Measurements from ENCODE around the gene HNRNPLL. TPM values are rescaled to one million over a fixed set of nuclear protein-coding genes. Genes with fewer than 3 reads are reported as not detected.
A peak's percentile ranks its signal among the peaks of the same experiment; 100 is the strongest.

The HNRNPLL gene
- total and polyA plus RNA-seq, 4 experiments from 2014 or later: 71.2 to 105 (median 88.9) TPM

DNA sequence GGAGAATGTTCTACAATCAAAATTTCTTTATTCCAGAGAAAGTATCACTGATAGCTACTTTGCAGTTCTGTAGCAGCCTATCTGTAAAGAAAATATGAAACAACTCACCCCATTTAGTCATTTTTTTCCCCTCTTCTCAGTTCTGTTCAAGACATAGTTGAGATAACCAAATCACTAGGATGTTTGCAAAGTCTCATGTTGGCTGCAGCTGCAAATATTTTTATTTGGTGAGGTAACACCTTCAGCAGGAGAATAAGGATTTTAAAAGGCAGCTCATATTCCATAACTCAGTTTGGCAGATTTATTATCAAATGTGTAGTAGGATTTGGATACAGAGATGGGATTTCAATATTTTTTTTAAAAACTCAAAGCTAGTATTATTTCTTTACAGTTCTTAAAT is 41.0 kb downstream of the HNRNPLL start:
- Mint-ChIP-seq H3K27me3 (no peaks in the 10 kb centered on the region), H3K27ac (peak overlapping the region in 3 of 7 donors; percentile 1 to 60 (median 57)), H3K4me1 (no peaks in the 10 kb centered on the region), H3K9me3 (no peaks in the 10 kb centered on the region), H3K4me3 (no peak overlapping the region), H3K36me3 (peaks cover 31 to 44% of the 10 kb centered on the region in 2 donors)
- no peak overlapping the region for H3K27ac ChIP-seq (ENCODE audit: low read depth, low read length)
- peaks cover 28% of the 10 kb centered on the region for H3K36me3 ChIP-seq (ENCODE audit: insufficient read depth, low read length)
- H3K4me3 ChIP-seq (ENCODE audit: low read length in 2 of 2): no peak overlapping the region
- ChIA-PET CTCF (ENCODE audit: partially characterized antibody) (interaction anchor here (0.8 to 1.5 kb wide), 3 partner anchors 8 to 120 kb away, joined by 3 to 4 read pairs (median 3); no protein-coding TSS in a partner anchor), POLR2A (ENCODE audit: partially characterized antibody) (interaction anchor here (1.3 to 2.0 kb wide), 3 partner anchors 152 to 189 kb away, joined by 4 to 7 read pairs (median 4); partner anchors contain the start of gene SRSF7)
- H3K9me3 ChIP-seq (ENCODE audit: control insufficient read depth in 1 of 2, low read length in 2 of 2): no peaks in the 10 kb centered on the region
- H3K4me1 ChIP-seq (ENCODE audit: insufficient read depth, low read length): no peaks in the 10 kb centered on the region
- intact Hi-C loops (cut with micrococcal nuclease): loop anchor here (2.0 kb wide), 1 partner anchor 13 kb away; no protein-coding TSS in a partner anchor
- no peak for DNase-seq
- H3K27me3 ChIP-seq (ENCODE audit: insufficient read depth, low read length): no peaks in the 10 kb centered on the region

DNA sequence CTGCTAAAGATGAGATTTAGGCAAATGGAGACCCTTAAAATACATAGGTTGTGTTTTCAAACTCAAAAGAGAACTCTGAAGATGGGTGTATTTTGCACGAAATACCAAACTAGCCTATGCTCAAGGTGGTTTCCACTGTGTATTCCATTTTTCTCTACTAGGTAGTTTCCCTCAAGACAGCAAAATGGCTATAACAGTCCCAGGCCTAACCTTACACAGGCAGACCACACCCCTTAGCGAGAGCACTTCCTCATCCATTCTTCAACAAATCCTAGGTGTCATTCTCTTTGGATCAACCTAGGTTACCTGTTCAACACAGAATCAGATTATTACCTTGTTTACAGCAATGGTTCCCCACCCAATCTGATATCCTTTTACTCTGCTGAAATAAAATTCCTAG is 42.6 kb downstream of the HNRNPLL start:
- CTCF ChIA-PET (ENCODE audit: partially characterized antibody): no interaction called here
- H3K4me1 ChIP-seq (ENCODE audit: insufficient read depth, low read length): no peaks in the 10 kb centered on the region
- Mint-ChIP-seq H3K4me3 (no peak overlapping the region), H3K4me1 (peaks cover 0 to 4% (median under 1%) of the 10 kb centered on the region in 4 donors), H3K27ac (peak overlapping the region in 3 of 7 donors; percentile 40 to 67 (median 41)), H3K36me3 (peaks cover 27 to 37% of the 10 kb centered on the region in 2 donors), H3K9me3 (no peaks in the 10 kb centered on the region), H3K27me3 (no peaks in the 10 kb centered on the region)
- POLR2A ChIA-PET (ENCODE audit: partially characterized antibody): no interaction called here
- no peak overlapping the region for H3K27ac ChIP-seq (ENCODE audit: low read depth, low read length)
- DNase-seq: no peak
- H3K9me3 ChIP-seq (ENCODE audit: control insufficient read depth in 1 of 2, low read length in 2 of 2): no peaks in the 10 kb centered on the region
- intact Hi-C loops (cut with micrococcal nuclease): loop anchor here (2.0 kb wide), 1 partner anchor 15 kb away; no protein-coding TSS in a partner anchor
- H3K27me3 ChIP-seq (ENCODE audit: insufficient read depth, low read length): no peaks in the 10 kb centered on the region
- H3K4me3 ChIP-seq (ENCODE audit: low read length in 2 of 2): no peak overlapping the region
- peaks cover 25% of the 10 kb centered on the region for H3K36me3 ChIP-seq (ENCODE audit: insufficient read depth, low read length)

DNA sequence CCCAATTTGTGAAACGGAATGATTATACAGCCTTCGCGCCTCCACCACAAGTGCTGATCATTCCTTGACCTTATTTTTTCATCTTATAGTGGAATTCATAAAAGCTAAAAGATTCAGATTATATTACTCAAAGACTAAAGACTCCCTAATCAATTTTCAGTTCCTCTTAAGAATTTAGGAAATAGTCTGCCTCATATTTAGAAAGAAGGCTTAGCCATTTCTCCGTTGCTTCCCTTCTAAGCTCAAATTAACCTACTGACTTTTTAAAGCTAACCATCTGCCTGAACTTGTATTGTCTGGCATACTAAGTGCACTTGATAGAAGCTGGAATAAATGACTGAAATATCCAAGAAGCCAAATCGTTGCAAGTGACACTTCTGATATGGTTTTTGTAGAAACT is 44.7 kb downstream of the HNRNPLL start:
- intact Hi-C loops (cut with micrococcal nuclease): no loop called here
- Histone ChIP-seq H3K36me3 (ENCODE audit: insufficient read depth, low read length) (peaks cover 13% of the 10 kb centered on the region), H3K4me1 (ENCODE audit: insufficient read depth, low read length) (no peaks in the 10 kb centered on the region), H3K4me3 (ENCODE audit: low read length in 2 of 2) (no peak overlapping the region), H3K27ac (ENCODE audit: low read depth, low read length) (no peak overlapping the region), H3K9me3 (ENCODE audit: control insufficient read depth in 1 of 2, low read length in 2 of 2) (no peaks in the 10 kb centered on the region), H3K27me3 (ENCODE audit: insufficient read depth, low read length) (no peaks in the 10 kb centered on the region)
- CTCF ChIA-PET (ENCODE audit: partially characterized antibody): interaction anchor here (1.6 to 1.8 kb wide), 2 partner anchors 22 to 24 kb away, joined by 7 read pairs; no protein-coding TSS in a partner anchor
- DNase-seq: no peak
- no peaks in the 10 kb centered on the region for H3K9me3 Mint-ChIP-seq
- no peaks in the 10 kb centered on the region for H3K27me3 Mint-ChIP-seq
- POLR2A ChIA-PET (ENCODE audit: partially characterized antibody): interaction anchor here (1.4 to 2.2 kb wide), 2 partner anchors 186 to 193 kb away, joined by 4 to 8 read pairs; partner anchors contain the start of gene SRSF7
- no peak overlapping the region for H3K4me3 Mint-ChIP-seq
- no peak overlapping the region for H3K27ac Mint-ChIP-seq
- H3K36me3 Mint-ChIP-seq: peaks cover 21 to 30% of the 10 kb centered on the region in 2 donors
- peaks cover 3 to 7% (median 5%) of the 10 kb centered on the region in 4 donors for H3K4me1 Mint-ChIP-seq

DNA sequence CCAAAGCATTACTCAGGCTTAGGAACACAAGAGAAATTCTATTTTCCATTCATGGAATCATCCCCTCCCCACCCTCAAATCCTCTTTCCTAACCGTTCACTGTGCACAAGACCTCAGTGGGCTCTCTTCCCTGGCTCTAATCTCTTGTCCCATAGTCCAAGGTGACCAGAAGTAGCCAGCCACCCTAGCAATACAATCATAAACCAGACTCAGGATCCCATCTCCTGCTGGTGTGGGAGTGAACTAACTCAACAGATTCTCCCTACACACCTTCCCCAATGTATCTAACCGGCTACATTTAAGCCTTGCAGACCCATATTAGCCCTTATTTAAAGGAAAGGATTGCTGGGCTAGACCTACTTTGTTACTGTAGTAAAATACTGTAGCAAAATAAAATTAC is 45.5 kb downstream of the HNRNPLL start:
- H3K4me3 ChIP-seq (ENCODE audit: low read length in 2 of 2): no peak overlapping the region
- ChIA-PET POLR2A (ENCODE audit: partially characterized antibody) (interaction anchor here (1.0 to 2.2 kb wide), 3 partner anchors 10 to 194 kb away, joined by 3 to 8 read pairs (median 3); partner anchors contain the start of gene SRSF7), CTCF (ENCODE audit: partially characterized antibody) (interaction anchor here (0.9 to 4.8 kb wide), 3 partner anchors 21 to 187 kb away, joined by 4 to 25 read pairs (median 4); no protein-coding TSS in a partner anchor)
- intact Hi-C loops (cut with micrococcal nuclease): no loop called here
- no peaks in the 10 kb centered on the region for H3K27me3 ChIP-seq (ENCODE audit: insufficient read depth, low read length)
- H3K4me3 Mint-ChIP-seq: no peak overlapping the region
- DNase-seq: no peak
- no peaks in the 10 kb centered on the region for H3K27me3 Mint-ChIP-seq
- no peak overlapping the region for H3K27ac ChIP-seq (ENCODE audit: low read depth, low read length)
- peaks cover 20 to 32% of the 10 kb centered on the region in 2 donors for H3K36me3 Mint-ChIP-seq
- no peaks in the 10 kb centered on the region for H3K9me3 ChIP-seq (ENCODE audit: control insufficient read depth in 1 of 2, low read length in 2 of 2)
- H3K4me1 Mint-ChIP-seq: peaks cover 9 to 14% (median 10%) of the 10 kb centered on the region in 4 donors
- peaks cover 9% of the 10 kb centered on the region for H3K36me3 ChIP-seq (ENCODE audit: insufficient read depth, low read length)
- H3K4me1 ChIP-seq (ENCODE audit: insufficient read depth, low read length): peaks cover 5% of the 10 kb centered on the region
- H3K9me3 Mint-ChIP-seq: no peaks in the 10 kb centered on the region
- peak overlapping the region in 2 of 7 donors; percentile 54 to 70 for H3K27ac Mint-ChIP-seq

DNA sequence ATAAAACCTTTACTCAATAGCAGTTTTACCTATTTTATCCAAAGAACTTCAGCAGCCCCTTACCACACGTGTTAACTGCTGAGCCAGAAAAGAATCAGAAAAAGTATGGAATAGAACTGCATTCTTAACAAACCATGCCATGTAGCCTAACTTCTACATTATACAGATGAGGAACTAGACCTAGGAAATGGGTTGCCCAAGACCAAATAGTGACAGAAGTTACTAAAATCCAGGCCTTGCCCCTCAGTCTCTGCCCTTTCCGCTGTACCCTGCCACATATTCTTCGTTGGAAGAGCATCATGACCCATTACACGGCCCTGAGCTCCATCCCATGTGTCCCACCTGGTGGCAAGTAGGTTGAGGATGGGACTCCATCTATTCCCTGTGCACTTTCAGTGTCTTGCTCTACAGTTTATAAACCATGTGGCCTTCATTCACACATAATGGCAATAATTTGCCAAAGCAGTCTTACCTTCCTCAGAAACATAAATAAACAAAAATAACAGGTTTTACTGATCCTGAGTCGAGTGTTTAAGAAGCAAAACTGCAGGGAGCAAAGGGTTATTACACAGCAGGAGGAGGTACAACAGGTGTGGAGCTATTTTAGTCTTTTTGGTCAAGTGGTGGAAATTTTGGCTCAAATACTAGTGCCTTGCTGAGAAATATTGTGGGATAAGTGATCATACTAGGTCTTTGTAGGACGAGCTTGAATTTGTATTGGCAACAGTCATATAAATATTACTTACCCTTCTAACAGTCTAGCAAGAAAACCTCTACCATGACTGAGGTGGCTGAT is 46.5 kb downstream of the HNRNPLL start:
- no peak overlapping the region for H3K4me3 ChIP-seq (ENCODE audit: low read length in 2 of 2)
- H3K36me3 ChIP-seq (ENCODE audit: insufficient read depth, low read length): peaks cover under 1% of the 10 kb centered on the region
- DNase-seq: no peak
- peaks cover 5% of the 10 kb centered on the region for H3K4me1 ChIP-seq (ENCODE audit: insufficient read depth, low read length)
- intact Hi-C loops (cut with micrococcal nuclease): no loop called here
- H3K27me3 ChIP-seq (ENCODE audit: insufficient read depth, low read length): no peaks in the 10 kb centered on the region
- Mint-ChIP-seq H3K27ac (peak overlapping the region in 3 of 7 donors; percentile 16 to 59 (median 42)), H3K36me3 (peaks cover 10 to 22% of the 10 kb centered on the region in 2 donors), H3K4me1 (peaks cover 9 to 20% (median 16%) of the 10 kb centered on the region in 4 donors), H3K4me3 (no peak overlapping the region), H3K27me3 (no peaks in the 10 kb centered on the region), H3K9me3 (no peaks in the 10 kb centered on the region)
- no peaks in the 10 kb centered on the region for H3K9me3 ChIP-seq (ENCODE audit: control insufficient read depth in 1 of 2, low read length in 2 of 2)
- H3K27ac ChIP-seq (ENCODE audit: low read depth, low read length): no peak overlapping the region
- CTCF ChIA-PET (ENCODE audit: partially characterized antibody): interaction anchor here (0.9 to 4.8 kb wide), 7 partner anchors 8 to 188 kb away, joined by 3 to 25 read pairs (median 4); no protein-coding TSS in a partner anchor
- POLR2A ChIA-PET (ENCODE audit: partially characterized antibody): interaction anchor here (0.5 to 2.2 kb wide), 5 partner anchors 9 to 195 kb away, joined by 3 to 8 read pairs (median 3); partner anchors contain the start of gene SRSF7

DNA sequence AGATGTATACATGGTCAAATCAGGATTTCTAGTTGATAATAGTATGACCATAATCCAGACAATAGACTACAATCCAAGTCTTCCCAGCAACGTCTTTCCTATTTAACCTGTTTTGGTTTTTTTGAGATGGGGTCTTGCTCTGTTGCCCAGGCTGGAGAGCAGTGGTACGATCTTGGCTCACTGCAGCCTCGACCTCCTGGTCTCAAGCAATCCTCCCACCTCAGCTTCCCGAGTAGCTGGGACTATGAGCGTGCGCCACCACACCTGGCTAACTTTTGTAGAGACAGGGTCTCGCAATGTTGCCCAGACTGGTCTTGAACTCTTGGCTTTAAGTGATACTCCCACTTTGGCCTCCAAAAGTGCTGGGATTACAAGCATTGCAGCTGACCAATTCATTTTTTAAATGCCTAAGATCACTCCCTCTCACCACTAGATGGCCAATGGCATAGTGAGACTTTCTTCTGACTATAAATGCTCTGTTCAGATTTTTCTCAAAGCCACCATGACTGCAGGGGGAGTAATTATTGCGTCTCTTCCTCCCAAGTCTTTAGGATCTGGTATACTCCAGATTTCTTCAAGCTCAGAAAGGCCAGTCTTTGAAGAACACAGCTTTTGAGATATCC is 47.6 kb downstream of the HNRNPLL start:
- Mint-ChIP-seq H3K27me3 (no peaks in the 10 kb centered on the region), H3K4me1 (peaks cover 9 to 20% (median 16%) of the 10 kb centered on the region in 4 donors), H3K36me3 (peaks cover 2 to 12% of the 10 kb centered on the region in 2 donors), H3K9me3 (peaks cover 0 to 1% (median 0%) of the 10 kb centered on the region in 8 donors), H3K4me3 (no peak overlapping the region), H3K27ac (peak overlapping the region in 1 of 7 donors; percentile 32)
- Histone ChIP-seq H3K36me3 (ENCODE audit: insufficient read depth, low read length) (no peaks in the 10 kb centered on the region), H3K4me1 (ENCODE audit: insufficient read depth, low read length) (peaks cover 5% of the 10 kb centered on the region), H3K27me3 (ENCODE audit: insufficient read depth, low read length) (no peaks in the 10 kb centered on the region), H3K9me3 (ENCODE audit: control insufficient read depth in 1 of 2, low read length in 2 of 2) (no peaks in the 10 kb centered on the region), H3K4me3 (ENCODE audit: low read length in 2 of 2) (no peak overlapping the region), H3K27ac (ENCODE audit: low read depth, low read length) (no peak overlapping the region)
- CTCF ChIA-PET (ENCODE audit: partially characterized antibody): interaction anchor here (1.3 to 4.8 kb wide), 9 partner anchors 8 to 189 kb away, joined by 3 to 25 read pairs (median 5); no protein-coding TSS in a partner anchor
- DNase-seq: no peak
- POLR2A ChIA-PET (ENCODE audit: partially characterized antibody): interaction anchor here (1.0 to 1.4 kb wide), 2 partner anchors 9 to 127 kb away, joined by 3 to 4 read pairs; no protein-coding TSS in a partner anchor
- intact Hi-C loops (cut with micrococcal nuclease): no loop called here
